PC-9 (cell line): ENCODE data around the gene PSRC1.

Experiments
- EZH2 ChIP-seq: fragments of 200-600 bp; sonication (generic); IDR thresholded peaks from 2 replicates; pipeline ENCODE4 v1.8.0; 2017; ENCODE audit warnings: antibody characterized with exemption, low read depth
- TF ChIP-seq, protein P1 (sequence below): fragments of 200-600 bp; sonication (generic); conservative IDR thresholded peaks from 2 replicates; pipeline ENCODE4 v1.6.1; 2017; ENCODE audit warnings: mixed run types, antibody characterized with exemption, mild to moderate bottlenecking, moderate library complexity

DNA sequence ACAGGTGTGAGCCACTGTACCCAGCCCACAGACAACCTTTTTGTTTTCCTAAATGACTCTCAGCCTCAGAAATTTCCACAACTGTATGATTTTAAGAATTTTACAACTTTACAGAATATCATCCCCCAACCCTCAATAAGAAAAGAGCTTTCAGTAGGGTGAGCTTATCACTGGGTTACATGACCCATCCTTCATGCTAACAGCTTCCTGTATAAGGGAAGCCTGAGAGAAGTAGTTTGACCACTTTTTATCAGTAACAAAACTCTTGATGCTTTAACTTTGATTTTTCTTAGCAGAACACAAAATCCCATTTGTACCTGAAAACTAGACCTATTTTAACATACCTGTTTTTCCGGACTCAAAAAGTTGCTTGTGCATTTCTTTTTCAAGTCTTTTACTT, 33.6 kb upstream of the PSRC1 start:
- TF ChIP-seq, protein P1, sequence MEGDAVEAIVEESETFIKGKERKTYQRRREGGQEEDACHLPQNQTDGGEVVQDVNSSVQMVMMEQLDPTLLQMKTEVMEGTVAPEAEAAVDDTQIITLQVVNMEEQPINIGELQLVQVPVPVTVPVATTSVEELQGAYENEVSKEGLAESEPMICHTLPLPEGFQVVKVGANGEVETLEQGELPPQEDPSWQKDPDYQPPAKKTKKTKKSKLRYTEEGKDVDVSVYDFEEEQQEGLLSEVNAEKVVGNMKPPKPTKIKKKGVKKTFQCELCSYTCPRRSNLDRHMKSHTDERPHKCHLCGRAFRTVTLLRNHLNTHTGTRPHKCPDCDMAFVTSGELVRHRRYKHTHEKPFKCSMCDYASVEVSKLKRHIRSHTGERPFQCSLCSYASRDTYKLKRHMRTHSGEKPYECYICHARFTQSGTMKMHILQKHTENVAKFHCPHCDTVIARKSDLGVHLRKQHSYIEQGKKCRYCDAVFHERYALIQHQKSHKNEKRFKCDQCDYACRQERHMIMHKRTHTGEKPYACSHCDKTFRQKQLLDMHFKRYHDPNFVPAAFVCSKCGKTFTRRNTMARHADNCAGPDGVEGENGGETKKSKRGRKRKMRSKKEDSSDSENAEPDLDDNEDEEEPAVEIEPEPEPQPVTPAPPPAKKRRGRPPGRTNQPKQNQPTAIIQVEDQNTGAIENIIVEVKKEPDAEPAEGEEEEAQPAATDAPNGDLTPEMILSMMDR: no peak
- TF ChIP-seq EZH2: no peak
